ENCODE measurements around the gene COL4A1.

The COL4A1 gene

DNA sequence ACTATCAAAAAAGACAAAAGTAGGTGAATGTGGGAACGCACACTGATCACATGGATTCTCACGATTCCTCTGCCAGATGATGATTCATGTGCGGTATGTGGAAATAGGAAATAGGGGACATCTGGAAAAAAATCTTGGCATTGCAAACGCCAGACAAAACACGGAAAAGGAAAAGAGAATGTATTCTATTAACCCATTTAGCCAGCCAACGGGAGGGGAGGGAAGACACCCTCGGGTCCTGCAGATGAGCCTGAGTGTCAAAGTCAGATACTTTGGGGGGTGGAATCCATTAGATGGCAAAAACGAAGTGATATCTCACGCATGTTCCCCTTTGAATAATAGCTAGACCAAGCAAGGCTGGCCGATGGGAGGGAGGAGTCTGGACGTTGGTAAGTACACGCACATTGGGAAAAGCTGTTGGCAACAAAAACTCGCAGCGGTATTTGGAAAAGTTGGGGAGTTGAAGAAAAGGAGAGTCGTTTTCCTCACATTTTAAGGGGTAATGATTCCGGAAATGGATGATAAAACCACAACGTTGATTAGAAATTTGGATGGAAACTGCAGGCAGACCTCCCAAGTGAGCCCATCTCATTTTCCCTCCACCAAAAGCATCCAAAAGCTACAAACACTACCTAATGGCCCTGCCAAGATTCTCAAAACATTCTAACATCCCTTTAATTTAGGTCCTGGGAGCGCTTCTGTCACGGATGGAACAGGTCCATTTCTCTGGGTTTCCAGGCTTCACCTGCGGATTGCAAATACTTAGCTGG, 73.6 kb downstream of the COL4A1 start:
- DNase-seq: no peak

DNA sequence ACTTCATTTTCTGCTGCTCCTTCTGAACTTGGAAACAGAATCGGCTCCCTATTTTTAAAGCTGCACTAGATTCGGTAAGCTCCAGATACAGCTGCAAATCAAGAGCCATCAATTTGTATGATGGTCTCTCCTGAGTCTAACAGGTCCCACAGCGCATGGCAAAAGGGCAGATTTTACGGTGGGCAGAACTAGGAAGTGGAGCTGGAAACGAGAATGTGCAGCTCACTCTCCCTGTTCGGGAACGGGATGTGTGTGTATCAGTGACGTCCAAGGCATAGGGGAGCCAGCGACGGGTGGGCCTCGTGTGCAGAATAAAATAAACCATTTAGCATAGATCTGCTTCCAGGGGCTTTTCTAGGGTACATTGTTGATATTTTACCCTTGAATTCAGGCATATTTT, 74.2 kb downstream of the COL4A1 start:
- no peak for DNase-seq

DNA sequence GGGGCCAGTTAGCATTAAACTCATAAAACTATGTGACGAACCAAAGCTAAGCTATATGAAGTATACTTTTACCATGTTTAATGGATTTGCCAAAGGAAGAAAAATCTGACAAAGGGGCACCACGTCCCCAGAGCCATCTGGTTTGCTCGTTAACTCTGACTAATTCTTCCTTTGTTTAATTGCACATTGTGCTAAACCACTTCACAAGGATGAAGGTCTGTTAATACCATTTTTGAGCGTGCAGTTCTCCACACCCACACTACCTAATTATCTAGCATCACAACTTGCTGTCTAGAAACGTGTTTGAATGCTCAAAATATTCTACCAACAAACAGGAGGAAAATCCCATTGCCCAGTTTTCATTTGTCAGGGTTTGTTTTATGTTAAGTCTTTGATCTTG, 74.8 kb downstream of the COL4A1 start:
- no peak for DNase-seq

DNA sequence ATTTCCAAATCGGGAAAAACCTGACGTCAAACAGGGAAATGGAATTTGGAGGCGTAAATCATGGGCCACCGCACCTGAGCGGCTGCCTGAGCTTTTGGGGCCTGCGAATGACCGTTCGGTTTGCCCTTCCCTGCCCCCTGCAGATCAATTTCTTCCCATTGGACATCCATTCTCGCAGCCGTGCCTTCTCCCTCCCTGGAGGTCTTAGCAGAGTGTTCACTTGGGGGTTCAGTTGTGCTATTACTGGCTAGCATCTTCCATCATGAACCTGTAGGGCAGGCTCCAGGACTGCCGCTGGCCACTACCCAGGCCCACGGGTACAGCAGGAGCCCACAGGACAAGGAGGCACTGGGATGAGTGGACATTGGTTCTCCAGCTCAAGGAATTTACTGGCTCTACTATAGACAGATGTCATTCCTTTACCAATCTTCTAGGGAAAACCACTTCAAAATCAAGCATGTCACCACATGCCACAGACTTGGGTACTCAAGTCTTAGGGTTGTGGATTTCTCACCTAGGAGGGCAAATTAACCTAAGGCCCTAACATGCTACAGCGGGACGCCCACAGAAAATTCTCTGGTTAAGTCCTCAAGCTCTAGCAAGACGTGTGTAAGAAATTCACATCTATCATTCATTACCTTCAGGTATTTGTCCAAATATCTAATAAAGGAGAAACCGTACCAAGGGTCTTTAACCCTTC, 75.5 kb downstream of the COL4A1 start:
- DNase-seq: no peak

GRCh38 chr13:110230661-110231347, 76.2 kb downstream of the COL4A1 start:
- DNase-seq: no peak

GRCh38 chr13:110229905-110230563, 76.9 kb downstream of the COL4A1 start:
- no peak for DNase-seq

DNA sequence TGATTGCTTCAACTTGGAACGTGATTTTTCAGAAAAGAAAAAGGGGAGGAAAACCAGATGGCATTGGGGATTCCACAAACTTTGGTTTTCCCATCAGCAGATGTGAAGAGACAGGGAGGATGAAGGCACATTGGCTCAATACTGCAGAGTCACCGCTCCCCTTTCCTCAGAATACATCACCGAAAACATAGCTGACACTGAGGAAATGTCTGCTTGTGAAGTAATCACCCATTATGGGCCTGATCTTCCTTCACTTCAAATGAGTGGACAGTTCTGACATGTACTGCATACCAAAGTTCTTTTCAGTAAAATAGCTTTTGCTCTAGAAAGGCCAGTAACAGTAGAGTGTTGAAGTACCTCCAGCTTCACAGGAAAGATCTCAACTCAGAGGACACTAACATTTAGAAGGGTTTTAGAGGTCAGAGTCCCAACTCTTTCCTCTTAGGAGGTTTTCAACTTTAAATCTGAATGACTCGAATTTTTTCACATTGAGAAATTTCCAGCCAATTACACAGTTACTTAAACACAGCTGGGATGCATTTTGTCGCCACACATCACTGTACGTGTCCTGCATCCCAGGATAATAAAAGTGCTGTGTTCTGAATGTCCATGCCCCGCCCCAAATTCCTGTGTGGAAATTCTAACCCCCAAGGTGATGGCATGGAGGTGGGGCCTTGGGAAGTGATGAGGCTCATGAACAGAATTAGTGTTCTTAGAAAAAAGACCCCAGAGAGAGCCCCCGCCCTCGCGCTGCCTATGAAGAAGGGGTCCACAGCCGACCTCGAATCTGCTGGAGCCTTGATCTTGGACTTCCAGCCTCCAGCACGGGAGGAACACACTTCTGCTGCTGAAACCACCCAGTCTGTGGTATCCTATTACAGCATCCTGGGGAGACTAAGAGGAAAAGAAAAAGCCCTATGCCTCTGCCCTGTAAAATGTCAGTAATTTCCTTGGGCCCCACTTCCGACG, 77.7 kb downstream of the COL4A1 start:
- no peak for DNase-seq

DNA sequence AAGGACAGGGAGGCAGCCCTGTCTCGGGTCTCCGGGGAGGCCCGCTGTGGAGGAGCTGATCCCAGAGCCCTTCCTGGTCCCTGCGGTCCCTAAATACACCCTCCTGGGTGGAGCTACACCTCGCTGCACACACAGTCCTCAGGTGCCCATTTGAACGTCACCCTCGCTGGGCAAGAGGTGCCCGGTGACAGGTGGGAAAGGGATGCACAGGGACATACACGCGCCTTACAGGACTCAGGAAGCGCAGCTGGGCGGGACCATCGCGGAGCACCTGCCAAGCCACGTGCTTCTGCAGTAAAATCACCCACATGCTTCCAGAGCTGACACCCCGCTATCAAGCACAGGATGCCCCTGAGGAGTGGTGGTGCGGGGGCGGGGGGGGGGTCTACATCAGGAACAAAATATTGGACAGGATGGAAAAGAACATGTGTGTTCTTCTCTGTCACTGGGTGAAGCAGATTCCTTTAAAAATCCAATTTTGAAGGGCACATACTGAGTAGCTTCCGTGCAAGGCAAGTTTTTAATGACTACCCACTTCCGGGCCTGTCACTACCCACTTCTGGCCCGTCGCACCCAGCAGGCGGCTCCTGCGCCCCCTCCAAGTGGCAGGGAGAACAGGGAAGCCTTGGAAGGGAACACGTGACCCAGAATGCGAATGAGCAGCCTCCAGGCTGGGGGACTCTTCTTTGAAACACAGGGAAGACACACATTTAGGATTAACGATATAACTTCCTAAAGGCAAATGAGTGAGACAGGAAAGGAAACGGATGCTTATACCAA, 78.9 kb downstream of the COL4A1 start:
- DNase-seq: no peak

DNA sequence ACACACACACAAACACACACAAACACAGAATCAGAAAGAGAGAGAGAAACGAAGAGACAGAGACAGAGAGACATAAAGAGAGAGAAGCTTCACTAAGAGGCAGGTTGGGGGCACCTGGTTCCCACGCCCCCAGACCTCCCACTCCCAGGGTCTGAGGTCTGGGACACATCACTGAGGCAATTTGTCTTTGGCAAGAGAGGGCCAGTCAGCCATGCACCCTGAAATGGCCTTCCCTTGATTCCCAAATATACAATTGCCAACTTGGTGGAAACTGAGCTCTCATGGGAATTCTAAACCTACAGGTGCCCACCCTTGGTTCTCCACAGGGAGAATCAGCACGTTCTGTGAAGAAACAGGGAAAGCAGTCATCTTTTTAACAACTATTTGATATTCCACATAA, 79.5 kb downstream of the COL4A1 start:
- no peak for DNase-seq

DNA sequence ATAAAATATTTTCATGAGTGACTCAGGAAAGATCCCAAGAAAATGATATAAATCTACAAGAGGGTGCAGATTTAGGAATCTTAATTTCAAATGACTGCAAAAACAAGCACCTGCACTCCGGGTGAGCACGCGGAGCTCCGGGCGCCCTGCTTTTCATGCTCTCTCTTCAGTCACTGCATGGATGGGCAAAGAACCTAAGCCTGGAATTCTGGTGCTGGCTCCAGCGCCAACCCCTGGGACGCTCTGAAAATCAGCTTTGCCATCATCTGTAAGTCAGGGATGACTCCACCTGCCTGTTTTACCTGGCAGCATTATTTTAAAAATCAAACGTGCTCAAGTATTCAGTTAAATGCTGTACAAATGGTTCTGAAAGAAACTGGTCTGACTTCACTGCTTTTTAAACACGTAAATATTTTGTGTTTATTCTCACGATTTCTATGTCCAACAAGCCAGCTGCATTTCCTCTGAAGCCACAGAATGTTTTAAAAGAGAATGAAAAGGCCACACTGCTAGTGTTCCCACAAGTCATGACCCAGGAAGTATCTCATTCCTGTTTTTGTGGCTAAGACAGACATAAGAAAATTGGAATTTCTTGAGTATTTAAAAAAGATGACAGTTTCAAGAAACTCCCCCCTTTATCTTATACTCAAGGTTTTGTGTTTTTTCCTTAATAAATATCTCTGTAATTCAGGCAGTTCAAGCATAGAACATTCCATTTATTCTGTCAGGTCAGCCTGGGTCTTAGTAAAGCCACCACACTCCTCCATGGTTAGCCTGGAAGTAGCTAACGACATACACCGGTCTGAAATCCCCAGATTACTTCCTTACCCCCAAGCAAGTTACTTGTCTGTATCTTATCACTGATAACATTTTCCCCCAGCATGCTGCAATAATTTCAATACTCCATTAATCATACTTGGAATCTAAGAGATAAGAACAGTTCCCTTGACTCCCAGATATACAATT, 81.1 kb downstream of the COL4A1 start:
- no peak for DNase-seq

GRCh38 chr13:110225003-110225402, 82.0 kb downstream of the COL4A1 start:
- no peak for DNase-seq

GRCh38 chr13:110224519-110224918, 82.4 kb downstream of the COL4A1 start:
- no peak for DNase-seq

DNA sequence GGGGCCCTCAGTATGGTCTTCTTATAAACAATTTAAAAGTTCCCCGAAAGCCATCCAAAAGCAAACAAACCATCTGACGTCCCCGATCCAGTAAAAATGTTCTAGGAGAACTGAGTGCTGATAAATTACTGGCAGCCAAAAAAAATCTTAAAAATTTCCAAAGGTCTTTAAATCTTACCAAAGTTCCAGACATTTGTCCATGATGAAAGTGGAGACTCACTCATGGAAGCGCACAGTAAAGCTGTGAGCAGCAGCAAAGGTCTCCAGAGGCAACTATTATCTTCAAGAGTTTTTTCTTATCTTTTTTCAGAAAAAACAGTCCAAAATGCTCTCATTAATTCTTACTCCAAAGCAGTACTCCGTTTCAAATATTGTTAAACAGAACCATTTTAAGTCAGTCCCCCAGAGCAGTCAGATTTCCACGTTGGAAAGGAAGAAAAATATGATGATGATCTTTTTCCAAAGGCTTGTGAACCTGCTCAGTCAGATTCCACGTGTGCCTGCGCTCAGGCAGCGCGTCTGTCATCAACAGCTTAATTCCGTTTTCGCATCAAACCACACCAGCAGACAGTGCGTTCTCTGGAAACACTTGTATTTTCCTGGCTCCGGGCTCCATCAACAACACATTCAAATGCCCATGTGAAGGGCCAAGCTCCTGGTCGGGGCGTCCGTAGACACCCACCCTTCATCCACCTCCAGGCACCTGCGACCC, 85.4 kb downstream of the COL4A1 start:
- no peak for DNase-seq

DNA sequence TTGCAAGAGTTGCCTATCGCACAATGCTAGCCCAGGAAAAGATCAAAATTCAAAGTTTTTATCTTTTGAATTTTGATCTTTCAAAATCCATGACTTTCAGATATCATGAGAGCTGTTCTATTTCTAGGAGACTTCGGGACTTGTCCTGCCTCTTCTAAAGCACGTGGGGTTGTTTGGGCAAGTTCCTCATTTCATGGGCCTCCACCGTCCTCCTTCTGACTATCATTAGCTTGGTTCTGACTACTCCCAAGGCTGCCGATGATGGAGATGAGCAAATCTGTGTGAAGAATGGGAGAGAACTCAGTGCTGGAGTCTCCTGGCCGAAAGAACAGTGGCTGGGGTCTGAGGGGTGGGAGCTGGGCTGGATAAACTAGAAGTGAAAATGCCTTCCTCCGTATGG, 86.5 kb downstream of the COL4A1 start:
- DNase-seq: no peak

DNA sequence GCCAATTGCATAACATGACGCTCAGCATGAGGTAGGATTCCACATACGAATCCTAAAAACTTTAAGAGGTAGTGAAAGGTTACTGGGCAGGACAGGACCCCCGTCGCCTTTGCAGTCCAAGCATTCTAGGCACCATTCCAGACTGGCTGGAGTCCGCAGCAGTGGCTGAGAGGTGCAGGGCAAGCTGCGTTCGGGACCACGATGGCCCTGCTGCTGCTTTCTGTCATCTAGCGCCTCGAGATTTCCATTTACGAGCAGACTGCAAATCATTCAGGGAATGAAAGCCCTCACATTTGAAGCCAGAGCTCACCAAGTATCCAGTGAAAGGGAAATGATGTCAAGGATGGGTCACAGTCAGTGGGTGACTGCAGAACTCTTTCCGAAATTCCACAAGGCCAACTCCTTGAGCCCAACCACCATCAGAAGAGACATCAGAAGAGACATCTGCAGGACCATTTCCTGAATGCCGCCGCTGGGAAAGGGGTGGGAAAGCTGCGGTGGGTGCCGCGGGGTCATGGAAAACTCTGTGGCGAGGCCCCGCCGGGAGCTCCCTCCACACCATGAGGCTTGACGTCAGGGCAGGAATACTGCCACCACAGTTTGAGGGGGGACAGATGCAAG, 88.3 kb downstream of the COL4A1 start:
- DNase-seq: no peak

GRCh38 chr13:110217811-110218210, 89.1 kb downstream of the COL4A1 start:
- DNase-seq: no peak

GRCh38 chr13:110217085-110217484, 89.9 kb downstream of the COL4A1 start:
- DNase-seq: no peak

DNA sequence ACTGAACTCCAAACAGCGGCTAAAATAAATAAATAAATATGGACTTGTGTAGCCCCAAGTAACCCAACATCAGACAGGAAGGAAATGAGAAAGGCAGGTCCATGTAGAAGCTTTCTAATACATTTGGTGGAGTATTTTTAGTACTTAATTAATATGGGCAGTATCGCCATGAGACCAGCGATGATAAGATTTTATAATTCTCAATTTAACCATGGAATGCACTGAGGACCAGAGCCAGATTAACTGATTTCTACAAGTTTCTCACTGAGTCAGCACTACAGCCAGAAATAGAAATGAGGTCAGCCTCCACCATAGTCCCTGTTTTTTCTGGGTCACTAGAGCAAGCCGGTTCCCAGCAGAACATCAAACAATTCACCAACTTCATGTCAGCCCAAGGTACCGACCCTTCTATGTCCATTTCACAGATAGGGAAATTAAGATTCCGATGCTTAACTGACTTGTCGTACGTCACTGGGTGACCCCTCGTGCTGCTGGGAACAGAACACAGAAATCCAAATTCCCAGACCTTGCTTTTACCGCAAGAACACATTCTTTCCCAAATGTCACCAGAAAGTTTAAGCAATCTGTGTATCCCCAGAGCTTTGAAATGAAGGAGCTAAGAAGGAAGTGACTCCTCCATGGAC, 90.4 kb downstream of the COL4A1 start:
- DNase-seq: no peak

GRCh38 chr13:110216006-110216397, 91.0 kb downstream of the COL4A1 start:
- no peak for DNase-seq
